Measurements from ENCODE around the gene CDA. TPM values are rescaled to one million over a fixed set of nuclear protein-coding genes. Genes with fewer than 3 reads are reported as not detected.
A peak's percentile ranks its signal among the peaks of the same experiment; 100 is the strongest.

Gene CDA
- 5.3 TPM for total RNA-seq
- long read RNA-seq, partial matches to known transcripts, result 0 of 5 reads
- long read RNA-seq, other reads (novel, unspliced or antisense), result 1 of 5 reads

DNA sequence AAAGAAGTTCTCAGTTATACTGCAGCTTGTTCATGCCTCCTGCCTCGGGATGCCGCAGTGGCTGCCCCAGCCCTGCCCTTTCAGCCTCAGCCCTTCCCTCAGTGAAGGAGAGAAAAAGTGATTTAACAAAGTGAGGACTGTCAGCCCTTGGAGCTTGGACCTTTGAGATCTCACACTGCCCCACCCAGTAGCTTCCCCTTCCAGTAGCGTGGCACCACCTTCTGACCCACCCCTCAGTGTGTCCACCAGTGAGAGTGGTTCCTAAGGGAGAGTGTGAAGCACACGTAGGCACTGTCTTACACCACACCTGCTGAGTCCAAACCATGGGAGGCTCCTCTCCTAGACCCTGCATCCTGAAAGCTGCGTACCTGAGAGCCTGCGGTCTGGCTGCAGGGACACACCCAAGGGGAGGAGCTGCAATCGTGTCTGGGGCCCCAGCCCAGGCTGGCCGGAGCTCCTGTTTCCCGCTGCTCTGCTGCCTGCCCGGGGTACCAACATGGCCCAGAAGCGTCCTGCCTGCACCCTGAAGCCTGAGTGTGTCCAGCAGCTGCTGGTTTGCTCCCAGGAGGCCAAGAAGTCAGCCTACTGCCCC lies at the start of gene CDA:
CDA (plus strand) TSS at position 464 of the 592 bp plus-strand sequence; CDS start at position 497, 33 bp downstream.
- TF ChIP-seq, protein P1, sequence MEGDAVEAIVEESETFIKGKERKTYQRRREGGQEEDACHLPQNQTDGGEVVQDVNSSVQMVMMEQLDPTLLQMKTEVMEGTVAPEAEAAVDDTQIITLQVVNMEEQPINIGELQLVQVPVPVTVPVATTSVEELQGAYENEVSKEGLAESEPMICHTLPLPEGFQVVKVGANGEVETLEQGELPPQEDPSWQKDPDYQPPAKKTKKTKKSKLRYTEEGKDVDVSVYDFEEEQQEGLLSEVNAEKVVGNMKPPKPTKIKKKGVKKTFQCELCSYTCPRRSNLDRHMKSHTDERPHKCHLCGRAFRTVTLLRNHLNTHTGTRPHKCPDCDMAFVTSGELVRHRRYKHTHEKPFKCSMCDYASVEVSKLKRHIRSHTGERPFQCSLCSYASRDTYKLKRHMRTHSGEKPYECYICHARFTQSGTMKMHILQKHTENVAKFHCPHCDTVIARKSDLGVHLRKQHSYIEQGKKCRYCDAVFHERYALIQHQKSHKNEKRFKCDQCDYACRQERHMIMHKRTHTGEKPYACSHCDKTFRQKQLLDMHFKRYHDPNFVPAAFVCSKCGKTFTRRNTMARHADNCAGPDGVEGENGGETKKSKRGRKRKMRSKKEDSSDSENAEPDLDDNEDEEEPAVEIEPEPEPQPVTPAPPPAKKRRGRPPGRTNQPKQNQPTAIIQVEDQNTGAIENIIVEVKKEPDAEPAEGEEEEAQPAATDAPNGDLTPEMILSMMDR (IDR thresholded peaks at IDR 0.05), result no peak
- intact Hi-C loops (cut with DNase I), result no loop called here
- ATAC-seq, result peak; percentile 34 to 56
- Histone ChIP-seq H3K9me3 (no peaks in the 10 kb centered on the region), H3K27me3 (ENCODE audit: low read depth) (peaks cover 32% of the 10 kb centered on the region), H3K4me1 (peaks cover 14% of the 10 kb centered on the region), H3K36me3 (no peaks in the 10 kb centered on the region), H3K27ac (peak within 1 kb of the TSS; percentile 64), H3K4me3 (peak within 1 kb of the TSS; percentile 39)
- DNase-seq, result peak; percentile 56

DNA sequence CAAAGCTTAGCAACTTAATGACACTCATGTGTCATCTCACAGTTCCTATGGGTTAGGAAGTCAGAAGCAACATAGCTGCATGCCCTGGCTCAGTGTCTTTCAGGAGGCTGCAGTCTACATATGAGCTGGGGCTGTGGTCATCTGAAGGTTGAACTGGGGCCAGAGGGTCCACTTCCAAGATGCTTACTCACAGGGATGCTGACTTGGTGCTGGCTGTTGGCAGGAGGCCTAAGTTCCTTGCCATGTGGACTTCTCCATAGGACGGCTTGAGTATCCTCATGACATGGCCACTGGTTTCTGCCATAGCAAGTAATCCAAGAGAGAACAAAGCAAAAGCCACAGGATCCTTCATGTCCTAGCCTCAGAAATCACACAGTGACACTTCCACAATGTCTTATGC lies 48.6 kb upstream of the CDA start:
- peaks cover 18% of the 10 kb centered on the region for H3K27me3 ChIP-seq (ENCODE audit: low read depth)
- ATAC-seq, result no peak

DNA sequence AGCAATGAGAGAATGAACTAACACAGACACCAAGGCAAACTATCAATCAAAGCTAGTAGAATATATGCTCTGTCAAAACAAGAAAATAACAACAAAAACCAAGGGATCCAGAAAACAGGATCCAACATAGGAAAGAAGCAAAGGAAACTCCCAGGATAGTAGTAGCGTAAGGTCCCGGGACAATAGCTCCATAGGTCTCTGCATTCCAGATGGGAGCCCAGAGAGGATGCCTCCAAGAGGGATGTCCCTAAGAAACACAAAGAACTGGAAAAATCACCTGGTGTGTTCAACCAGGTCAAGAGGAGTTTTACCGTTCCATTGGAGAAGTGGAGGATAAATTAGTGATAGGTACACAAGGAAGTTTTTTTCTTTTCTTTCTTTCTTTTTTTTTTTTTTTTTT lies 42.3 kb upstream of the CDA start:
- TF ChIP-seq, protein P1 (IDR thresholded peaks at IDR 0.05), result no peak
- no peaks in the 10 kb centered on the region for H3K36me3 ChIP-seq
- H3K4me1 ChIP-seq, result no peaks in the 10 kb centered on the region
- H3K27ac ChIP-seq, result no peak overlapping the region
- ATAC-seq, result no peak
- peaks cover 30% of the 10 kb centered on the region for H3K27me3 ChIP-seq (ENCODE audit: low read depth)
- intact Hi-C loops (cut with DNase I), result no loop called here
- no peaks in the 10 kb centered on the region for H3K9me3 ChIP-seq
- no peak overlapping the region for H3K4me3 ChIP-seq
- DNase-seq, result no peak

More for the DNA sequence above, 48.6 kb upstream of the CDA start:
- Histone ChIP-seq H3K4me3 (no peak overlapping the region), H3K9me3 (no peaks in the 10 kb centered on the region), H3K27ac (no peak overlapping the region), H3K36me3 (no peaks in the 10 kb centered on the region), H3K4me1 (no peaks in the 10 kb centered on the region)
- TF ChIP-seq, protein P1 (IDR thresholded peaks at IDR 0.05), result no peak
- intact Hi-C loops (cut with DNase I), result no loop called here
- DNase-seq, result no peak

DNA sequence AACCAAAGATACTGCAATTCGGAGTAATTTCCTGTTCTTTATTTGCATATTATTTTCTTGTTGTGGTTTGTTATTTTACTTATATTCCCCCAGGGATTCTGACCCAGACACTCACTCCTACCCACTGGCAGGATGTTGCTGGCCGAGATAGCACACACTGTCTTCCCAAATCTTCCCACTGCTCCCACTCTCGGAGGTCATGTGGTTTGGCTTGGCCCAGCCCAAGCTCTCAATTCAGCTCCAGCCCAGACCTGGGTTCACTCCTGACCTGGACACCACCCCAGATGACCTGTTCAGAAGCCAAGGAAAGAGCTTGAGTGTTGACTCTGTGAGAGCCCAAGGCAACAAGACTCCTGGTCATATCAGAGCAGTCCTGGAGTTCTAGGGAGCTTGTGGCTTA lies 37.7 kb upstream of the CDA start:
- peaks cover 8% of the 10 kb centered on the region for H3K4me1 ChIP-seq
- peaks cover 61% of the 10 kb centered on the region for H3K27me3 ChIP-seq (ENCODE audit: low read depth)
- TF ChIP-seq, protein P1 (IDR thresholded peaks at IDR 0.05), result no peak
- ATAC-seq, result no peak
- DNase-seq, result no peak
- H3K9me3 ChIP-seq, result no peaks in the 10 kb centered on the region
- no peak overlapping the region for H3K27ac ChIP-seq
- intact Hi-C loops (cut with DNase I), result no loop called here
- no peaks in the 10 kb centered on the region for H3K36me3 ChIP-seq
- H3K4me3 ChIP-seq, result no peak overlapping the region

DNA sequence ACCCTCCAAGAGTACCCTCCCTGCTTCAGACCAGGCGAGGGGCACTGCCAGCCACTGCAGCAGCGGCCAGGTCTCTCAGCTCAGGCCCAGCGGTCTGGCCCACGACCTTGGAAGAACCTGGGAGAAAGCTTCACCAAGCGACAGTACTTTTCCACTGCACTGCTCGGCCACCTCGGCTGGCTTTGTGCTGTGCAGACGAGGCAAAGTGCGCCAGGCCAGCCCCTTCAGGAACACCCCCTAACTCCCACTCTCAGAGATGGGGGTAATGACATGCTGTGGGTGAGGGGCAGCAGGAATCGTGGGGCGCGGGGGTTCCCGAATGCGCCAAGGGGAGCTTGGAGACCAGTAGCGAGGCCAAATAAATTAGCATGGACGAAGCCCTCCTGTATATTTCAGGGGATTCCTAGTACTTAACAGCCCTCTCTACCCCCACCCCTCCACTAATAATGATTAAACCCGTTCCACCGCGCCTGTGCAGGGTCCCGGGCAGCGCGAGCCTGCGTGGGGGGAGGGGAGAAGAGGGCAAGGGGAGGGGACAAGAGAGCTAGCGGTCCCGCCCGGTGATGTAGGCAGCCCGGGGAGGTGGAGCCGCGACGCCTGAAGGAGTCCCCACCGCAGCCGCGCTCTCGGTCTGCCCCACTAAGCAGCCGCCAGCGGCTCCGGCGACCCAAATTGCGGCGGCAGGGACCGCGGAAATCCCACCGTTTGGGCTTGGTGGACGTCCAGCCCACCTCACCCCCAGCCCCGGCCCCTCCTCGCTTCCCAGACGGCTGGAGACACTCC lies 36.8 kb upstream of the CDA start, which contains the start of gene FAM43B:
FAM43B (plus strand) TSS at position 629 of the 783 bp plus-strand sequence. CDS start 401 bp downstream, outside the sequence.
- peaks cover 8% of the 10 kb centered on the region for H3K4me1 ChIP-seq
- ATAC-seq (peak; percentile 47 to 69), DNase-seq (no peak)
- TF ChIP-seq, protein P1 (IDR thresholded peaks at IDR 0.05), result no peak
- intact Hi-C loops (cut with DNase I), result no loop called here
- no peaks in the 10 kb centered on the region for H3K9me3 ChIP-seq
- H3K27me3 ChIP-seq (ENCODE audit: low read depth), result peaks cover 62% of the 10 kb centered on the region
- H3K4me3 ChIP-seq, result peak within 1 kb of the TSS; percentile 39
- H3K27ac ChIP-seq, result no peak within 1 kb of the TSS
- no peaks in the 10 kb centered on the region for H3K36me3 ChIP-seq

Data from lower lobe of right lung (tissue), 2 donors.